Measurements from ENCODE around the gene ATG13.

- TF ChIP-seq CTCF (conservative IDR thresholded peaks at IDR 0.05; ENCODE audit: low read length) (no peak), EZH2phosphoT487 (IDR thresholded peaks at IDR 0.05; ENCODE audit: borderline replicate concordance, low read depth, low read length) (no peak)
Measured at GRCh38 chr11:46657186-46657585, 39.8 kb downstream of the ATG13 start.
